ENCODE measurements around the gene SMG6.

SMG6 gene

GRCh38 chr17:2070241-2071023, 233.2 kb downstream of the SMG6 start:
- no peak for DNase-seq

GRCh38 chr17:2068519-2069051, 235.0 kb downstream of the SMG6 start:
- DNase-seq: no peak

- no peak for DNase-seq
Observed at GRCh38 chr17:2068031-2068518, 235.5 kb downstream of the SMG6 start.

GRCh38 chr17:2067608-2068024, 236.0 kb downstream of the SMG6 start:
- no peak for DNase-seq

GRCh38 chr17:2067048-2067561, 236.5 kb downstream of the SMG6 start:
- DNase-seq: no peak

GRCh38 chr17:2065949-2066400, 237.6 kb downstream of the SMG6 start:
- DNase-seq: no peak

- DNase-seq: peak; percentile 57
Observed at GRCh38 chr17:2064980-2065785, 238.4 kb downstream of the SMG6 start.

GRCh38 chr17:2064520-2064971, 239.0 kb downstream of the SMG6 start:
- no peak for DNase-seq

- no peak for DNase-seq
Observed at GRCh38 chr17:2064147-2064489, 239.5 kb downstream of the SMG6 start.

- DNase-seq: no peak
Observed at GRCh38 chr17:2063261-2064146, 240.1 kb downstream of the SMG6 start.

GRCh38 chr17:2062571-2063183, 240.9 kb downstream of the SMG6 start:
- DNase-seq: no peak

GRCh38 chr17:2061441-2061958, 242.1 kb downstream of the SMG6 start:
- DNase-seq: no peak

GRCh38 chr17:2060681-2061440, 242.7 kb downstream of the SMG6 start:
- no peak for DNase-seq

- no peak for DNase-seq
Observed at GRCh38 chr17:2060385-2060658, 243.3 kb downstream of the SMG6 start.

GRCh38 chr17:2059547-2060384, 243.8 kb downstream of the SMG6 start:
- DNase-seq: no peak

GRCh38 chr17:2058586-2059546, 244.7 kb downstream of the SMG6 start:
- peak; percentile 75 for DNase-seq

- DNase-seq: no peak
Observed at GRCh38 chr17:2057760-2058585, 245.6 kb downstream of the SMG6 start.

- peak; percentile 50 for DNase-seq
Observed at GRCh38 chr17:2057175-2057759, 246.3 kb downstream of the SMG6 start.

Measured in activated T-cell treated with anti-CD3 and anti-CD28 coated beads, Interleukin-2, amount 50 U/mL, for 1 hour (primary cell).